K562 (cell line): ENCODE measurements around the gene NLK. TPM values are rescaled to one million over a fixed set of nuclear protein-coding genes. Genes with fewer than 3 reads are reported as not detected.

ENCODE experiments used
- ATAC-seq: fragments of 200-7000 bp; cut with Tn5 transposase; 3 replicates; pipeline ENCODE4 v1.9.1; 2020; ENCODE audit warnings: moderate library complexity
- BruUV-seq: library from RNA; stranded (reverse); fragments of 400-500 nt; replicated peaks from 2 replicates; lab custom pipeline; 2021; lab: Mats Ljungman, UMichigan
- CTCF ChIA-PET: fragments of 300-600 bp; formaldehyde crosslinking; extraction: SDS; loops from one replicate; lab custom pipeline; 2021; ENCODE audit warnings: low intra/inter-chr PET ratio; lab: Yijun Ruan, JAX
- POLR2A ChIA-PET: fragments of 300-600, 350-650 bp; sonication (Branson Sonifier 250); formaldehyde crosslinking; extraction: SDS; loops from one replicate; lab custom pipeline; 2021; ENCODE audit warnings: antibody characterized with exemption, inconsistent platforms; lab: Yijun Ruan, JAX
- DNase-seq, 4 experiments: peaks; one replicate each; pipeline versions ENCODE4 v3.0.0 to v3.0.0-alpha.2; 2011 to 2018; ENCODE audit warnings: low spot score in 3 of 4, mixed read lengths in 3 of 4; ENCODE audit errors: extremely low read depth in 1 of 4
- FAIRE-seq: peaks from 2 replicates; lab custom pipeline; 2011; peaks lifted over from hg19 to GRCh38; lab: Jason Lieb, UNC
- H2AFZ ChIP-seq: 2 replicates; pipeline ENCODE4 v1.6.0; 2011; ENCODE audit warnings: low read depth, low read length, control low read depth, inconsistent platforms
- H3K27ac ChIP-seq: fragments of 200-600 bp; 3 replicates; pipeline ENCODE4 v1.8.0; 2011; ENCODE audit warnings: low read depth, mild to moderate bottlenecking, control low read depth, inconsistent platforms, low read length, moderate library complexity, mixed read lengths; ENCODE audit errors: extremely low read depth
- H3K27me3 ChIP-seq, 2 experiments: fragments of 300-600 bp in 1 of 2; 2 replicates in 1 of 2; 3 replicates in 1 of 2; pipeline versions ENCODE4 v1.6.0 to v1.8.0; 2011; ENCODE audit warnings: inconsistent platforms in 2 of 2, low read length in 2 of 2, mild to moderate bottlenecking in 1 of 2, mixed read lengths in 1 of 2, moderate library complexity in 1 of 2; ENCODE audit not compliant: control insufficient read depth in 2 of 2, insufficient read depth in 2 of 2
- H3K36me3 ChIP-seq: fragments of 300-600 bp; 3 replicates; pipeline ENCODE4 v1.8.0; 2011; ENCODE audit warnings: mild to moderate bottlenecking, low read length, inconsistent platforms; ENCODE audit not compliant: control insufficient read depth, insufficient read depth
- H3K4me1 ChIP-seq, 2 experiments: fragments of 200-600 bp in 1 of 2; replicated peaks in 1 of 2; 2 replicates in 1 of 2; 3 replicates in 1 of 2; pipeline versions ENCODE4 v1.5.1 to v1.8.0; 2011; ENCODE audit warnings: inconsistent platforms in 2 of 2, low read length in 2 of 2, mild to moderate bottlenecking in 1 of 2, mixed read lengths in 1 of 2, moderate library complexity in 1 of 2; ENCODE audit not compliant: control insufficient read depth in 2 of 2, insufficient read depth in 2 of 2
- H3K4me2 ChIP-seq: 2 replicates; pipeline ENCODE4 v1.6.1; 2011; ENCODE audit warnings: low read length, control low read depth, inconsistent platforms, mixed read lengths; ENCODE audit not compliant: insufficient read depth
- H3K4me3 ChIP-seq: fragments of 200-600 bp; sonication (generic), shearing (Covaris generic); 2 replicates; pipeline ENCODE4 v1.5.1; 2016; ENCODE audit warnings: control low read depth, inconsistent platforms
- H3K79me2 ChIP-seq: fragments of 200-600 bp; 3 replicates; pipeline ENCODE4 v1.8.0; 2011; ENCODE audit warnings: low read length, inconsistent platforms; ENCODE audit not compliant: control insufficient read depth, insufficient read depth
- H3K9ac ChIP-seq, 2 experiments: 2 replicates each; pipeline versions ENCODE4 v1.6.0 to v1.6.1; 2011; ENCODE audit warnings: low read depth in 2 of 2, low read length in 2 of 2, control low read depth in 1 of 2, inconsistent platforms in 1 of 2, mild to moderate bottlenecking in 1 of 2, mixed read lengths in 1 of 2; ENCODE audit not compliant: insufficient read depth in 1 of 2
- H3K9me1 ChIP-seq: one replicate; pipeline ENCODE4 v1.6.0; 2011; ENCODE audit warnings: inconsistent platforms, mild to moderate bottlenecking, low read length, moderate library complexity; ENCODE audit not compliant: control insufficient read depth, insufficient read depth
- H3K9me3 ChIP-seq: replicated peaks from 2 replicates; pipeline ENCODE4 v1.5.1; 2011; ENCODE audit warnings: low read depth, low read length, inconsistent platforms; ENCODE audit not compliant: control insufficient read depth, insufficient read depth
- H4K20me1 ChIP-seq: replicated peaks from 2 replicates; pipeline ENCODE4 v1.6.1; 2011; ENCODE audit warnings: low read length, inconsistent platforms, mixed read lengths; ENCODE audit not compliant: control insufficient read depth, insufficient read depth
- ATF3 ChIP-seq, 2 experiments: fragments of 450-650 bp in 1 of 2; sonication (generic) in 1 of 2; formaldehyde crosslinking in 1 of 2; IDR thresholded peaks in 1 of 2; conservative IDR thresholded peaks in 1 of 2; 2 replicates each; pipeline versions ENCODE4 v1.6.1 to v1.8.1; 2016 to 2023; ENCODE audit warnings: mild to moderate bottlenecking in 2 of 2, moderate library complexity in 2 of 2, inconsistent platforms in 1 of 2, missing genetic modification reagents in 1 of 2
- CBFA2T3 ChIP-seq: fragments of 450-650 bp; IDR thresholded peaks from 2 replicates; pipeline ENCODE4 v1.6.1; 2017
- CTBP1 ChIP-seq: fragments of 450-650 bp; IDR thresholded peaks from 2 replicates; pipeline ENCODE4 v1.6.1; 2016; ENCODE audit warnings: borderline replicate concordance
- DPF2 ChIP-seq: fragments of 450-650 bp; IDR thresholded peaks from 2 replicates; pipeline ENCODE4 v1.6.1; 2016
- E4F1 ChIP-seq: fragments of 250-450 bp; sonication (Bioruptor Pico); IDR thresholded peaks from 2 replicates; pipeline ENCODE4 v1.5.0; 2021; ENCODE audit warnings: mild to moderate bottlenecking, borderline replicate concordance
- FOXK2 ChIP-seq, 2 experiments: fragments of 450-650 bp; IDR thresholded peaks in 1 of 2; conservative IDR thresholded peaks in 1 of 2; 2 replicates each; pipeline ENCODE4 v1.6.1; 2016; ENCODE audit warnings: low read depth in 2 of 2, mild to moderate bottlenecking in 1 of 2
- HCFC1 ChIP-seq: IDR thresholded peaks from 2 replicates; pipeline ENCODE4 v1.6.1; 2012; ENCODE audit warnings: low read depth, low read length, improper control_type of control experiment
- HDAC1 ChIP-seq, 2 experiments: fragments of 450-650 bp; IDR thresholded peaks; 2 replicates each; pipeline ENCODE4 v1.6.1; 2016 to 2017; ENCODE audit warnings: inconsistent platforms in 1 of 2, mild to moderate bottlenecking in 1 of 2, moderate library complexity in 1 of 2
- HMBOX1 ChIP-seq: sonication (generic); IDR thresholded peaks from 2 replicates; pipeline ENCODE4 v1.6.1; 2016
- MITF ChIP-seq: IDR thresholded peaks from 2 replicates; pipeline ENCODE4 v1.6.1; 2014; ENCODE audit warnings: antibody characterized with exemption
- MTA1 ChIP-seq: fragments of 450-650 bp; IDR thresholded peaks from 2 replicates; pipeline ENCODE4 v1.6.1; 2017; ENCODE audit warnings: borderline replicate concordance
- PKNOX1 ChIP-seq: fragments of 450-650 bp; IDR thresholded peaks from 2 replicates; pipeline ENCODE4 v1.6.1; 2016
- SMARCE1 ChIP-seq: fragments of 450-650 bp; IDR thresholded peaks from 2 replicates; pipeline ENCODE4 v1.7.1; 2016; ENCODE audit warnings: mild to moderate bottlenecking
- TAL1 ChIP-seq: fragments of 450-650 bp; IDR thresholded peaks from 2 replicates; pipeline ENCODE4 v1.6.1; 2016; ENCODE audit warnings: mild to moderate bottlenecking
- TOE1 ChIP-seq, 2 experiments: fragments of 450-650 bp in 1 of 2; sonication (generic) in 1 of 2; formaldehyde crosslinking in 1 of 2; IDR thresholded peaks; 2 replicates each; pipeline versions ENCODE4 v1.7.1 to v1.8.0; 2016 to 2022; ENCODE audit warnings: borderline replicate concordance in 2 of 2, mild to moderate bottlenecking in 2 of 2, antibody characterized with exemption in 1 of 2, inconsistent platforms in 1 of 2, low read depth in 1 of 2, missing genetic modification reagents in 1 of 2, moderate library complexity in 1 of 2
- WGBS: fragments of 100-300 bp; shearing (Covaris generic); methylation state at CpG from one replicate; pipeline ENCODE4 v1.1.6; 2016; ENCODE audit warnings: low coverage, mixed read lengths; ENCODE audit not compliant: insufficient coverage; ENCODE audit errors: missing lambda C conversion rate; 5-methylcytosine and 5-hydroxymethylcytosine counted together
- in situ Hi-C: fragments of 300-500 bp; cut with MboI; formaldehyde crosslinking; loops from 4 replicates; pipeline ENCODE4 v1.15.0; 2018; ENCODE audit warnings: inconsistent platforms, mixed read lengths
- intact Hi-C: fragments of 100-400 bp; cut with micrococcal nuclease; formaldehyde crosslinking; loops from 2 replicates; pipeline ENCODE4 v1.14.2; 2022
- polyA plus RNA-seq, 8 experiments: library from polyadenylated mRNA; depleted of rRNA in 4 of 8; stranded (reverse) in 5 of 8; unstranded in 3 of 8; fragments of >200 nt; fragmentation: Nextera tagmentation in 2 of 8; fragmentation: Illumina TruSeq in 1 of 8; extraction: Ambion mirVana in 2 of 8; extraction: Trizol in 1 of 8; gene quantifications; 2 replicates each; pipeline versions ENCODE4 v1.2.1 to v1.2.3, GENCODE V29; 2011 to 2014; ENCODE audit warnings: inconsistent platforms in 1 of 8, missing spikeins in 1 of 8
- total RNA-seq, 7 experiments: library from RNA; depleted of rRNA in 6 of 7; stranded (reverse); fragments of >200 nt in 6 of 7; fragmentation: Illumina TruSeq in 2 of 7; extraction: Trizol in 2 of 7; gene quantifications; 2 replicates each; pipeline versions ENCODE4 v1.2.1 to v1.2.3, GENCODE V29; 2011 to 2021; ENCODE audit warnings: low replicate concordance in 1 of 7

NLK gene
- total and polyA plus RNA-seq, 9 of the 15 experiments (the other 6 are each of a cell fraction or from before 2014, with no cell fraction given): 10.9 to 59.6 (median 26.7) TPM

GRCh38 chr17:28188841-28189263, 146.4 kb downstream of the NLK start:
- H4K20me1 ChIP-seq: no peaks in the 10 kb centered on the region
- no peak for FAIRE-seq
- ChIA-PET POLR2A (interaction anchor here (2.4 kb wide), 1 partner anchor 16 kb away, joined by 8 read pairs; no protein-coding TSS in a partner anchor), CTCF (no interaction called here)
- H3K27ac ChIP-seq: no peak overlapping the region
- H3K36me3 ChIP-seq: peaks cover 36% of the 10 kb centered on the region; the same call in 2 of the 3 replicates
- H3K9me3 ChIP-seq: no peaks in the 10 kb centered on the region
- no peaks in the 10 kb centered on the region for H3K79me2 ChIP-seq
- intact Hi-C loops (no loop called here), in situ Hi-C loops (no loop called here)
- no peaks in the 10 kb centered on the region for H3K27me3 ChIP-seq
- no peak overlapping the region for H3K9ac ChIP-seq
- H3K4me1 ChIP-seq: peaks cover 0 to 14% of the 10 kb centered on the region in 2 experiments; a peak in 3 of 5 replicates
- no peak overlapping the region for H3K4me2 ChIP-seq
- peak in 1 of 4 experiments; percentile 13 for DNase-seq
- no peak overlapping the region for H2AFZ ChIP-seq
- no peak overlapping the region for H3K4me3 ChIP-seq
- no peaks in the 10 kb centered on the region for H3K9me1 ChIP-seq
- no TSS peak for BruUV-seq
- 6% methylated on average over 1 of the region's 1 CpG for WGBS
- ATAC-seq: no peak
- TF ChIP-seq HCFC1: no peak
- peak; percentile 51; the same call in 1 of the 2 replicates for TF ChIP-seq CBFA2T3
- no peak for TF ChIP-seq TOE1 (IDR thresholded peaks at IDR 0.05; ENCODE audit: borderline replicate concordance)
- no peak for TF ChIP-seq TOE1 (CRISPR knock-in tag; IDR thresholded peaks at IDR 0.05; ENCODE audit: borderline replicate concordance, low read depth)
- no peak; a peak in 1 of 4 replicates for TF ChIP-seq FOXK2 (conservative IDR thresholded peaks at IDR 0.05 in 1 of 2, IDR thresholded peaks at IDR 0.05 in 1 of 2; ENCODE audit: low read depth in 2 of 2)
- peak; percentile 67; the same call in 1 of the 2 replicates for TF ChIP-seq HMBOX1
- TF ChIP-seq PKNOX1: peak; percentile 8; the same call in 1 of the 2 replicates
- TF ChIP-seq MTA1: 0 out of 2 replicates have a peak, but pooled peaks have one; percentile 30
- no peak for TF ChIP-seq E4F1 (CRISPR knock-in tag)
- TF ChIP-seq DPF2: peak; percentile 32; the same call in 1 of the 2 replicates
- TF ChIP-seq CTBP1: 0 out of 2 replicates have a peak, but pooled peaks have one; percentile 24
- peak in 1 of 2 experiments; percentile 31; a peak in 1 of 4 replicates for TF ChIP-seq HDAC1 (IDR thresholded peaks at IDR 0.05)
- TF ChIP-seq TAL1: peak; percentile 20; the same call in 1 of the 2 replicates
- TF ChIP-seq SMARCE1: peak; percentile 42; the same call in 1 of the 2 replicates
- peak; percentile 53; the same call in 1 of the 2 replicates for TF ChIP-seq ATF3 (IDR thresholded peaks at IDR 0.05)
- TF ChIP-seq ATF3 (CRISPR knock-in tag; conservative IDR thresholded peaks at IDR 0.05): no peak
- TF ChIP-seq MITF: no peak
